GM23338 (cell line): ENCODE results near the gene SYNRG. TPM values are rescaled to one million over a fixed set of nuclear protein-coding genes. Genes with fewer than 3 reads are reported as not detected.
A peak's percentile ranks its signal among the peaks of the same experiment; 100 is the strongest.

Source experiments
- ATAC-seq: fragments of 200-7000 bp; cut with Tn5 transposase; 3 replicates; pipeline ENCODE4 v1.9.1; 2020
- DNase-seq: peaks from one replicate; pipeline ENCODE4 v3.0.0-alpha.2; 2015; ENCODE audit warnings: low spot score
- H2AFZ ChIP-seq: fragments of 200-600 bp; sonication (generic); 2 replicates; pipeline ENCODE4 v1.8.0; 2016; ENCODE audit warnings: antibody characterized with exemption, mild to moderate bottlenecking, moderate library complexity
- H3F3A ChIP-seq: fragments of 200-600 bp; sonication (generic); replicated peaks from 2 replicates; pipeline ENCODE4 v1.8.0; 2017; ENCODE audit warnings: antibody characterized with exemption, mixed run types, low read depth
- H3K27ac ChIP-seq: fragments of 200-600 bp; sonication (generic); 2 replicates; pipeline ENCODE4 v1.6.1; 2016; ENCODE audit warnings: low read depth
- H3K27me3 ChIP-seq: fragments of 200-600 bp; sonication (generic); 2 replicates; pipeline ENCODE4 v1.8.0; 2016; ENCODE audit warnings: mild to moderate bottlenecking, mixed run types, moderate library complexity; ENCODE audit not compliant: insufficient read depth
- H3K36me3 ChIP-seq: fragments of 200-600 bp; sonication (generic); 2 replicates; pipeline ENCODE4 v1.8.0; 2016; ENCODE audit warnings: mild to moderate bottlenecking; ENCODE audit not compliant: insufficient read depth
- H3K4me1 ChIP-seq: fragments of 200-600 bp; sonication (generic); 2 replicates; pipeline ENCODE4 v1.8.0; 2016; ENCODE audit warnings: mild to moderate bottlenecking, moderate library complexity; ENCODE audit not compliant: insufficient read depth
- H3K4me2 ChIP-seq: fragments of 200-600 bp; sonication (generic); 2 replicates; pipeline ENCODE4 v1.7.1; 2017; ENCODE audit warnings: mixed run types
- H3K4me3 ChIP-seq: fragments of 200-600 bp; sonication (generic); 2 replicates; pipeline ENCODE4 v1.6.1; 2016; ENCODE audit warnings: mixed run types
- H3K79me2 ChIP-seq: fragments of 200-600 bp; sonication (generic); replicated peaks from 2 replicates; pipeline ENCODE4 v1.8.0; 2017; ENCODE audit warnings: mild to moderate bottlenecking; ENCODE audit not compliant: insufficient read depth
- H3K9me2 ChIP-seq: fragments of 200-600 bp; sonication (generic); 2 replicates; pipeline ENCODE4 v1.8.0; 2017; ENCODE audit not compliant: insufficient read depth
- H4K20me1 ChIP-seq: fragments of 200-600 bp; sonication (generic); replicated peaks from 2 replicates; pipeline ENCODE4 v1.8.0; 2017; ENCODE audit warnings: mild to moderate bottlenecking; ENCODE audit not compliant: insufficient read depth
- H3K27ac Mint-ChIP-seq: 2 replicates; pipeline ENCODE4 v1.8.0; 2020; ENCODE audit warnings: inconsistent platforms, mild to moderate bottlenecking, moderate library complexity, mixed read lengths
- H3K27me3 Mint-ChIP-seq: 3 replicates; pipeline ENCODE4 v1.8.0; 2022; ENCODE audit warnings: low read depth, mild to moderate bottlenecking, moderate library complexity, mixed read lengths, inconsistent platforms; ENCODE audit not compliant: insufficient read depth, poor library complexity
- H3K36me3 Mint-ChIP-seq: 3 replicates; pipeline ENCODE4 v1.8.0; 2021; ENCODE audit warnings: low read depth, mild to moderate bottlenecking, inconsistent platforms, moderate library complexity, mixed read lengths
- H3K4me1 Mint-ChIP-seq: 3 replicates; pipeline ENCODE4 v1.8.0; 2020; ENCODE audit warnings: mild to moderate bottlenecking, inconsistent platforms, mixed read lengths
- H3K4me3 Mint-ChIP-seq: 3 replicates; pipeline ENCODE4 v1.8.0; 2021; ENCODE audit warnings: moderate library complexity, mild to moderate bottlenecking, inconsistent platforms, mixed read lengths
- H3K9me3 Mint-ChIP-seq: 3 replicates; pipeline ENCODE4 v1.8.0; 2020; ENCODE audit warnings: moderate library complexity, mild to moderate bottlenecking, inconsistent platforms, mixed read lengths
- CREB1 ChIP-seq: fragments of 250-450 bp; sonication (Bioruptor Pico); IDR thresholded peaks from 2 replicates; pipeline ENCODE4 v1.5.0; 2020; ENCODE audit warnings: low read depth, mild to moderate bottlenecking, moderate library complexity
- CTCF ChIP-seq, 2 experiments: fragments of 200-600 bp in 1 of 2; sonication (generic) in 1 of 2; conservative IDR thresholded peaks; 2 replicates each; pipeline versions ENCODE4 v1.5.1 to v1.6.1; 2016 to 2017; ENCODE audit warnings: antibody characterized with exemption in 2 of 2, low read depth in 2 of 2, mild to moderate bottlenecking in 2 of 2, moderate library complexity in 1 of 2
- EZH2 ChIP-seq: fragments of 200-600 bp; sonication (generic); IDR thresholded peaks from one replicate; pipeline ENCODE4 v1.8.0; 2017; ENCODE audit warnings: antibody characterized with exemption, mild to moderate bottlenecking, low read depth; ENCODE audit not compliant: unreplicated experiment
- EZH2phosphoT487 ChIP-seq: fragments of 200-600 bp; sonication (generic); IDR thresholded peaks from one replicate; pipeline ENCODE4 v1.8.1; 2018; ENCODE audit warnings: antibody characterized with exemption; ENCODE audit not compliant: unreplicated experiment
- JUNB ChIP-seq: IDR thresholded peaks from one replicate; pipeline ENCODE4 v1.6.1; 2016; ENCODE audit warnings: antibody characterized with exemption; ENCODE audit not compliant: unreplicated experiment
- NANOG ChIP-seq: IDR thresholded peaks from 2 replicates; pipeline ENCODE4 v1.6.1; 2016; ENCODE audit warnings: antibody characterized with exemption, borderline replicate concordance
- POLR2AphosphoS5 ChIP-seq: IDR thresholded peaks from 2 replicates; pipeline ENCODE4 v1.6.1; 2016; ENCODE audit warnings: antibody characterized with exemption, low read depth
- STAT1 ChIP-seq: IDR thresholded peaks from one replicate; pipeline ENCODE4 v1.6.1; 2016; ENCODE audit warnings: antibody characterized with exemption; ENCODE audit not compliant: unreplicated experiment
- ZNF114 ChIP-seq: fragments of 250-450 bp; sonication (Bioruptor Pico); IDR thresholded peaks from 2 replicates; pipeline ENCODE4 v1.5.0; 2020; ENCODE audit warnings: mild to moderate bottlenecking, moderate library complexity
- ZNF331 ChIP-seq: fragments of 250-450 bp; sonication (Bioruptor Pico); IDR thresholded peaks from 2 replicates; pipeline ENCODE4 v1.5.0; 2020; ENCODE audit warnings: low read depth, mild to moderate bottlenecking, moderate library complexity
- polyA plus RNA-seq: library from polyadenylated mRNA; unstranded; fragments of >200 nt; fragmentation: Nextera tagmentation; extraction: Ambion mirVana; gene quantifications from 2 replicates; pipeline ENCODE4 v1.2.1, GENCODE V29; 2016
- total RNA-seq: library from RNA; depleted of rRNA; stranded (reverse); fragments of >200 nt; shearing (Covaris generic); gene quantifications from 2 replicates; pipeline ENCODE4 v1.2.3, GENCODE V29; 2014
- TF ChIP-seq, protein P1 (sequence below): fragments of 250-450 bp; sonication (Bioruptor Pico); IDR thresholded peaks from 2 replicates; pipeline ENCODE4 v1.5.0; 2020; ENCODE audit warnings: mild to moderate bottlenecking, moderate library complexity
- TF ChIP-seq, protein P2 (sequence below): IDR thresholded peaks from 2 replicates; pipeline ENCODE4 v1.6.1; 2016; ENCODE audit warnings: antibody characterized with exemption
- TF ChIP-seq, protein P3 (sequence below): IDR thresholded peaks from one replicate; pipeline ENCODE4 v1.6.1; 2018; ENCODE audit warnings: antibody characterized with exemption; ENCODE audit not compliant: unreplicated experiment

SYNRG gene
- total and polyA plus RNA-seq, 2 experiments from 2014 or later = 18.6 to 22.6 TPM

DNA sequence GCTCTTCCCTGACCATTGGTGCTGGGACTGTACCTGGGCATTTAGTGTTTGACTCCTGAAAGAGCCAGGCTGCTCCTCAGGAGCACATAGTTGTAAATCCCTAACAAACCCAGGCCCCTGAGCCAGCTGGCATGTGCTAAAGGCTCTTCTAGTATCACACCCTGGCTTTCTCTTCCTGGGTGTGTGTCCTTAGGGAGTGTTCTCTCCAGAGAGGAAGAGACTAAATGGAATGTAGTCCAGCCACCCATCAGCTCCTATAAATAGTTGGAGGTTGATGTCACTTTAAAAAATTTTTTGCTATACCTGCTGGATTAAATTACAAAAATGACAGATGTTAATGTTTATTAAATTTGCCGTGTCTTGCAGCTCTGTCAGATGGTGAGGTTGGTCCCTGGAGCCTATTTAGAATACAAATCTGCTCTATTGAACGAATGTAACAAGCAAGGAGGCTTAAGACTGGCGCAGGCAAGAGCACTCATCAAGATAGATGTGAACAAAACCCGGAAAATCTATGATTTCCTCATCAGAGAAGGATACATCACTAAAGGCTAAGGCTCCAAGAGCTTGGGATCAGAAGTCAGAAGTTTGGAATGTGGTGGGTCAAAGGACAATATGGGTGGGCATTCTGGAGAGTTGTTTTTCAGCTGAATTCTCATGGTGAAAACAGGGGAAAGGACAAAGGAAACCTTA, 132.6 kb downstream of the SYNRG start:
- H3K9me2 ChIP-seq = no peaks in the 10 kb centered on the region
- Mint-ChIP-seq H3K4me3 (no peak overlapping the region), H3K9me3 (no peaks in the 10 kb centered on the region), H3K4me1 (peaks cover 9% of the 10 kb centered on the region; the same call in 2 of the 3 replicates), H3K27me3 (no peaks in the 10 kb centered on the region), H3K36me3 (peaks cover 53% of the 10 kb centered on the region), H3K27ac (no peak overlapping the region)
- H3K4me3 ChIP-seq = no peak overlapping the region
- TF ChIP-seq CTCF (conservative IDR thresholded peaks at IDR 0.05; ENCODE audit: low read depth in 2 of 2) (no peak), CREB1 (CRISPR knock-in tag) (no peak), POLR2AphosphoS5 (no peak), JUNB (no peak), EZH2 (no peak), NANOG (no peak), ZNF114 (CRISPR knock-in tag) (no peak), ZNF331 (CRISPR knock-in tag) (no peak), STAT1 (no peak), EZH2phosphoT487 (no peak)
- TF ChIP-seq, protein P1, sequence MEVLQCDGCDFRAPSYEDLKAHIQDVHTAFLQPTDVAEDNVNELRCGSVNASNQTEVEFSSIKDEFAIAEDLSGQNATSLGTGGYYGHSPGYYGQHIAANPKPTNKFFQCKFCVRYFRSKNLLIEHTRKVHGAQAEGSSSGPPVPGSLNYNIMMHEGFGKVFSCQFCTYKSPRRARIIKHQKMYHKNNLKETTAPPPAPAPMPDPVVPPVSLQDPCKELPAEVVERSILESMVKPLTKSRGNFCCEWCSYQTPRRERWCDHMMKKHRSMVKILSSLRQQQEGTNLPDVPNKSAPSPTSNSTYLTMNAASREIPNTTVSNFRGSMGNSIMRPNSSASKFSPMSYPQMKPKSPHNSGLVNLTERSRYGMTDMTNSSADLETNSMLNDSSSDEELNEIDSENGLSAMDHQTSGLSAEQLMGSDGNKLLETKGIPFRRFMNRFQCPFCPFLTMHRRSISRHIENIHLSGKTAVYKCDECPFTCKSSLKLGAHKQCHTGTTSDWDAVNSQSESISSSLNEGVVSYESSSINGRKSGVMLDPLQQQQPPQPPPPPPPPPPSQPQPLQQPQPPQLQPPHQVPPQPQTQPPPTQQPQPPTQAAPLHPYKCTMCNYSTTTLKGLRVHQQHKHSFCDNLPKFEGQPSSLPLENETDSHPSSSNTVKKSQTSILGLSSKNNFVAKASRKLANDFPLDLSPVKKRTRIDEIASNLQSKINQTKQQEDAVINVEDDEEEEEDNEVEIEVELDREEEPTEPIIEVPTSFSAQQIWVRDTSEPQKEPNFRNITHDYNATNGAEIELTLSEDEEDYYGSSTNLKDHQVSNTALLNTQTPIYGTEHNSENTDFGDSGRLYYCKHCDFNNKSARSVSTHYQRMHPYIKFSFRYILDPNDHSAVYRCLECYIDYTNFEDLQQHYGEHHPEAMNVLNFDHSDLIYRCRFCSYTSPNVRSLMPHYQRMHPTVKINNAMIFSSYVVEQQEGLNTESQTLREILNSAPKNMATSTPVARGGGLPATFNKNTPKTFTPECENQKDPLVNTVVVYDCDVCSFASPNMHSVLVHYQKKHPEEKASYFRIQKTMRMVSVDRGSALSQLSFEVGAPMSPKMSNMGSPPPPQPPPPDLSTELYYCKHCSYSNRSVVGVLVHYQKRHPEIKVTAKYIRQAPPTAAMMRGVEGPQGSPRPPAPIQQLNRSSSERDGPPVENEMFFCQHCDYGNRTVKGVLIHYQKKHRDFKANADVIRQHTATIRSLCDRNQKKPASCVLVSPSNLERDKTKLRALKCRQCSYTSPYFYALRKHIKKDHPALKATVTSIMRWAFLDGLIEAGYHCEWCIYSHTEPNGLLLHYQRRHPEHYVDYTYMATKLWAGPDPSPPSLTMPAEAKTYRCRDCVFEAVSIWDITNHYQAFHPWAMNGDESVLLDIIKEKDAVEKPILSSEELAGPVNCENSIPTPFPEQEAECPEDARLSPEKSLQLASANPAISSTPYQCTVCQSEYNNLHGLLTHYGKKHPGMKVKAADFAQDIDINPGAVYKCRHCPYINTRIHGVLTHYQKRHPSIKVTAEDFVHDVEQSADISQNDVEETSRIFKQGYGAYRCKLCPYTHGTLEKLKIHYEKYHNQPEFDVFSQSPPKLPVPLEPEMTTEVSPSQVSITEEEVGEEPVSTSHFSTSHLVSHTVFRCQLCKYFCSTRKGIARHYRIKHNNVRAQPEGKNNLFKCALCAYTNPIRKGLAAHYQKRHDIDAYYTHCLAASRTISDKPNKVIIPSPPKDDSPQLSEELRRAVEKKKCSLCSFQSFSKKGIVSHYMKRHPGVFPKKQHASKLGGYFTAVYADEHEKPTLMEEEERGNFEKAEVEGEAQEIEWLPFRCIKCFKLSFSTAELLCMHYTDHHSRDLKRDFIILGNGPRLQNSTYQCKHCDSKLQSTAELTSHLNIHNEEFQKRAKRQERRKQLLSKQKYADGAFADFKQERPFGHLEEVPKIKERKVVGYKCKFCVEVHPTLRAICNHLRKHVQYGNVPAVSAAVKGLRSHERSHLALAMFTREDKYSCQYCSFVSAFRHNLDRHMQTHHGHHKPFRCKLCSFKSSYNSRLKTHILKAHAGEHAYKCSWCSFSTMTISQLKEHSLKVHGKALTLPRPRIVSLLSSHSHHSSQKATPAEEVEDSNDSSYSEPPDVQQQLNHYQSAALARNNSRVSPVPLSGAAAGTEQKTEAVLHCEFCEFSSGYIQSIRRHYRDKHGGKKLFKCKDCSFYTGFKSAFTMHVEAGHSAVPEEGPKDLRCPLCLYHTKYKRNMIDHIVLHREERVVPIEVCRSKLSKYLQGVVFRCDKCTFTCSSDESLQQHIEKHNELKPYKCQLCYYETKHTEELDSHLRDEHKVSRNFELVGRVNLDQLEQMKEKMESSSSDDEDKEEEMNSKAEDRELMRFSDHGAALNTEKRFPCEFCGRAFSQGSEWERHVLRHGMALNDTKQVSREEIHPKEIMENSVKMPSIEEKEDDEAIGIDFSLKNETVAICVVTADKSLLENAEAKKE (CRISPR knock-in tag) = no peak
- TF ChIP-seq, protein P2, sequence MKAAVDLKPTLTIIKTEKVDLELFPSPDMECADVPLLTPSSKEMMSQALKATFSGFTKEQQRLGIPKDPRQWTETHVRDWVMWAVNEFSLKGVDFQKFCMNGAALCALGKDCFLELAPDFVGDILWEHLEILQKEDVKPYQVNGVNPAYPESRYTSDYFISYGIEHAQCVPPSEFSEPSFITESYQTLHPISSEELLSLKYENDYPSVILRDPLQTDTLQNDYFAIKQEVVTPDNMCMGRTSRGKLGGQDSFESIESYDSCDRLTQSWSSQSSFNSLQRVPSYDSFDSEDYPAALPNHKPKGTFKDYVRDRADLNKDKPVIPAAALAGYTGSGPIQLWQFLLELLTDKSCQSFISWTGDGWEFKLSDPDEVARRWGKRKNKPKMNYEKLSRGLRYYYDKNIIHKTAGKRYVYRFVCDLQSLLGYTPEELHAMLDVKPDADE = no peak
- TF ChIP-seq, protein P3, sequence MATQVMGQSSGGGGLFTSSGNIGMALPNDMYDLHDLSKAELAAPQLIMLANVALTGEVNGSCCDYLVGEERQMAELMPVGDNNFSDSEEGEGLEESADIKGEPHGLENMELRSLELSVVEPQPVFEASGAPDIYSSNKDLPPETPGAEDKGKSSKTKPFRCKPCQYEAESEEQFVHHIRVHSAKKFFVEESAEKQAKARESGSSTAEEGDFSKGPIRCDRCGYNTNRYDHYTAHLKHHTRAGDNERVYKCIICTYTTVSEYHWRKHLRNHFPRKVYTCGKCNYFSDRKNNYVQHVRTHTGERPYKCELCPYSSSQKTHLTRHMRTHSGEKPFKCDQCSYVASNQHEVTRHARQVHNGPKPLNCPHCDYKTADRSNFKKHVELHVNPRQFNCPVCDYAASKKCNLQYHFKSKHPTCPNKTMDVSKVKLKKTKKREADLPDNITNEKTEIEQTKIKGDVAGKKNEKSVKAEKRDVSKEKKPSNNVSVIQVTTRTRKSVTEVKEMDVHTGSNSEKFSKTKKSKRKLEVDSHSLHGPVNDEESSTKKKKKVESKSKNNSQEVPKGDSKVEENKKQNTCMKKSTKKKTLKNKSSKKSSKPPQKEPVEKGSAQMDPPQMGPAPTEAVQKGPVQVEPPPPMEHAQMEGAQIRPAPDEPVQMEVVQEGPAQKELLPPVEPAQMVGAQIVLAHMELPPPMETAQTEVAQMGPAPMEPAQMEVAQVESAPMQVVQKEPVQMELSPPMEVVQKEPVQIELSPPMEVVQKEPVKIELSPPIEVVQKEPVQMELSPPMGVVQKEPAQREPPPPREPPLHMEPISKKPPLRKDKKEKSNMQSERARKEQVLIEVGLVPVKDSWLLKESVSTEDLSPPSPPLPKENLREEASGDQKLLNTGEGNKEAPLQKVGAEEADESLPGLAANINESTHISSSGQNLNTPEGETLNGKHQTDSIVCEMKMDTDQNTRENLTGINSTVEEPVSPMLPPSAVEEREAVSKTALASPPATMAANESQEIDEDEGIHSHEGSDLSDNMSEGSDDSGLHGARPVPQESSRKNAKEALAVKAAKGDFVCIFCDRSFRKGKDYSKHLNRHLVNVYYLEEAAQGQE = no peak
- H3F3A ChIP-seq = no peaks in the 10 kb centered on the region
- H3K36me3 ChIP-seq = peaks cover 32% of the 10 kb centered on the region
- DNase-seq (no peak), ATAC-seq (no peak)
- no peaks in the 10 kb centered on the region for H3K27me3 ChIP-seq
- no peak overlapping the region for H2AFZ ChIP-seq
- 0 out of 2 replicates have a peak, but pooled peaks cover 5% of the 10 kb centered on the region for H3K4me1 ChIP-seq
- no peaks in the 10 kb centered on the region; the same call in 1 of the 2 replicates for H4K20me1 ChIP-seq
- H3K79me2 ChIP-seq = no peaks in the 10 kb centered on the region
- peak overlapping the region; percentile 32 for H3K27ac ChIP-seq
- H3K4me2 ChIP-seq = no peak overlapping the region
